K562 (cell line): ENCODE data around the gene ZFYVE28. TPM values are rescaled to one million over a fixed set of nuclear protein-coding genes. Genes with fewer than 3 reads are reported as not detected.

Source experiments
- ATAC-seq: fragments of 200-7000 bp; cut with Tn5 transposase; 3 replicates; pipeline ENCODE4 v1.9.1; 2020; ENCODE audit warnings: moderate library complexity
- BruUV-seq: library from RNA; stranded (reverse); fragments of 400-500 nt; replicated peaks from 2 replicates; lab custom pipeline; 2021; lab: Mats Ljungman, UMichigan
- CTCF ChIA-PET: fragments of 300-600 bp; formaldehyde crosslinking; extraction: SDS; loops from one replicate; lab custom pipeline; 2021; ENCODE audit warnings: low intra/inter-chr PET ratio; lab: Yijun Ruan, JAX
- POLR2A ChIA-PET: fragments of 300-600, 350-650 bp; sonication (Branson Sonifier 250); formaldehyde crosslinking; extraction: SDS; loops from one replicate; lab custom pipeline; 2021; ENCODE audit warnings: antibody characterized with exemption, inconsistent platforms; lab: Yijun Ruan, JAX
- DNase-seq, 4 experiments: peaks; one replicate each; pipeline versions ENCODE4 v3.0.0 to v3.0.0-alpha.2; 2011 to 2018; ENCODE audit warnings: low spot score in 3 of 4, mixed read lengths in 3 of 4; ENCODE audit errors: extremely low read depth in 1 of 4
- FAIRE-seq: peaks from 2 replicates; lab custom pipeline; 2011; peaks lifted over from hg19 to GRCh38; lab: Jason Lieb, UNC
- H2AFZ ChIP-seq: 2 replicates; pipeline ENCODE4 v1.6.0; 2011; ENCODE audit warnings: low read depth, low read length, control low read depth, inconsistent platforms
- H3K27ac ChIP-seq: fragments of 200-600 bp; 3 replicates; pipeline ENCODE4 v1.8.0; 2011; ENCODE audit warnings: low read depth, mild to moderate bottlenecking, control low read depth, inconsistent platforms, low read length, moderate library complexity, mixed read lengths; ENCODE audit errors: extremely low read depth
- H3K27me3 ChIP-seq, 2 experiments: fragments of 300-600 bp in 1 of 2; 2 replicates in 1 of 2; 3 replicates in 1 of 2; pipeline versions ENCODE4 v1.6.0 to v1.8.0; 2011; ENCODE audit warnings: inconsistent platforms in 2 of 2, low read length in 2 of 2, mild to moderate bottlenecking in 1 of 2, mixed read lengths in 1 of 2, moderate library complexity in 1 of 2; ENCODE audit not compliant: control insufficient read depth in 2 of 2, insufficient read depth in 2 of 2
- H3K36me3 ChIP-seq: fragments of 300-600 bp; 3 replicates; pipeline ENCODE4 v1.8.0; 2011; ENCODE audit warnings: mild to moderate bottlenecking, low read length, inconsistent platforms; ENCODE audit not compliant: control insufficient read depth, insufficient read depth
- H3K4me1 ChIP-seq, 2 experiments: fragments of 200-600 bp in 1 of 2; replicated peaks in 1 of 2; 2 replicates in 1 of 2; 3 replicates in 1 of 2; pipeline versions ENCODE4 v1.5.1 to v1.8.0; 2011; ENCODE audit warnings: inconsistent platforms in 2 of 2, low read length in 2 of 2, mild to moderate bottlenecking in 1 of 2, mixed read lengths in 1 of 2, moderate library complexity in 1 of 2; ENCODE audit not compliant: control insufficient read depth in 2 of 2, insufficient read depth in 2 of 2
- H3K4me2 ChIP-seq: 2 replicates; pipeline ENCODE4 v1.6.1; 2011; ENCODE audit warnings: low read length, control low read depth, inconsistent platforms, mixed read lengths; ENCODE audit not compliant: insufficient read depth
- H3K4me3 ChIP-seq: fragments of 200-600 bp; sonication (generic), shearing (Covaris generic); 2 replicates; pipeline ENCODE4 v1.5.1; 2016; ENCODE audit warnings: control low read depth, inconsistent platforms
- H3K79me2 ChIP-seq: fragments of 200-600 bp; 3 replicates; pipeline ENCODE4 v1.8.0; 2011; ENCODE audit warnings: low read length, inconsistent platforms; ENCODE audit not compliant: control insufficient read depth, insufficient read depth
- H3K9ac ChIP-seq, 2 experiments: 2 replicates each; pipeline versions ENCODE4 v1.6.0 to v1.6.1; 2011; ENCODE audit warnings: low read depth in 2 of 2, low read length in 2 of 2, control low read depth in 1 of 2, inconsistent platforms in 1 of 2, mild to moderate bottlenecking in 1 of 2, mixed read lengths in 1 of 2; ENCODE audit not compliant: insufficient read depth in 1 of 2
- H3K9me1 ChIP-seq: one replicate; pipeline ENCODE4 v1.6.0; 2011; ENCODE audit warnings: inconsistent platforms, mild to moderate bottlenecking, low read length, moderate library complexity; ENCODE audit not compliant: control insufficient read depth, insufficient read depth
- H3K9me3 ChIP-seq: replicated peaks from 2 replicates; pipeline ENCODE4 v1.5.1; 2011; ENCODE audit warnings: low read depth, low read length, inconsistent platforms; ENCODE audit not compliant: control insufficient read depth, insufficient read depth
- H4K20me1 ChIP-seq: replicated peaks from 2 replicates; pipeline ENCODE4 v1.6.1; 2011; ENCODE audit warnings: low read length, inconsistent platforms, mixed read lengths; ENCODE audit not compliant: control insufficient read depth, insufficient read depth
- ATF2 ChIP-seq: sonication (generic); formaldehyde crosslinking; IDR thresholded peaks from 2 replicates; pipeline ENCODE4 v1.8.1; 2022; ENCODE audit warnings: missing genetic modification reagents
- COPS2 ChIP-seq: fragments of 450-650 bp; conservative IDR thresholded peaks from 2 replicates; pipeline ENCODE4 v1.6.1; 2016; ENCODE audit warnings: mild to moderate bottlenecking, moderate library complexity
- ELF1 ChIP-seq: fragments of 200-800 bp; sonication (Bioruptor generic); IDR thresholded peaks from 2 replicates; pipeline ENCODE4 v1.6.1; 2016; ENCODE audit warnings: missing genetic modification characterization, missing compliant biosample characterization
- ETV6 ChIP-seq, 3 experiments: fragments of 150-350 bp in 1 of 3; sonication (generic) in 1 of 3; formaldehyde crosslinking in 1 of 3; IDR thresholded peaks; 2 replicates each; pipeline versions ENCODE4 v1.6.1 to v1.8.0; 2014 to 2022; ENCODE audit warnings: borderline replicate concordance in 2 of 3, low read depth in 2 of 3, antibody characterized with exemption in 1 of 3, low read length in 1 of 3, mild to moderate bottlenecking in 1 of 3, missing genetic modification reagents in 1 of 3
- NEUROD1 ChIP-seq: fragments of 150-350 bp; IDR thresholded peaks from 2 replicates; pipeline ENCODE4 v1.6.1; 2014; ENCODE audit warnings: borderline replicate concordance, low read length, low read depth; ENCODE audit not compliant: partially characterized antibody
- PKNOX1 ChIP-seq: fragments of 450-650 bp; IDR thresholded peaks from 2 replicates; pipeline ENCODE4 v1.6.1; 2016
- PURB ChIP-seq: sonication (generic); formaldehyde crosslinking; IDR thresholded peaks from 2 replicates; pipeline ENCODE4 v1.9.0; 2021; ENCODE audit warnings: low read depth, mild to moderate bottlenecking, missing genetic modification reagents
- SNRNP70 ChIP-seq: fragments of 200-400 bp; formaldehyde crosslinking; optimal IDR thresholded peaks from 2 replicates; pipeline ENCODE3; 2017; ENCODE audit warnings: low read depth, low read length
- TBP ChIP-seq: optimal IDR thresholded peaks from 2 replicates; pipeline ENCODE3; 2011; ENCODE audit warnings: low read depth, low read length, improper control_type of control experiment
- ZC3H11A ChIP-seq: IDR thresholded peaks from 2 replicates; pipeline ENCODE4 v1.6.1; 2012; ENCODE audit warnings: low read depth, low read length, improper control_type of control experiment
- ZNF217 ChIP-seq: sonication (generic); formaldehyde crosslinking; IDR thresholded peaks from 2 replicates; pipeline ENCODE4 v1.8.0; 2022; ENCODE audit warnings: mild to moderate bottlenecking, missing genetic modification reagents
- ZNF551 ChIP-seq: fragments of 250-450 bp; sonication (Bioruptor Pico); IDR thresholded peaks from 2 replicates; pipeline ENCODE4 v1.5.0; 2021; ENCODE audit warnings: mild to moderate bottlenecking, moderate library complexity
- WGBS: fragments of 100-300 bp; shearing (Covaris generic); methylation state at CpG from one replicate; pipeline ENCODE4 v1.1.6; 2016; ENCODE audit warnings: low coverage, mixed read lengths; ENCODE audit not compliant: insufficient coverage; ENCODE audit errors: missing lambda C conversion rate; 5-methylcytosine and 5-hydroxymethylcytosine counted together
- in situ Hi-C: fragments of 300-500 bp; cut with MboI; formaldehyde crosslinking; loops from 4 replicates; pipeline ENCODE4 v1.15.0; 2018; ENCODE audit warnings: inconsistent platforms, mixed read lengths
- intact Hi-C: fragments of 100-400 bp; cut with micrococcal nuclease; formaldehyde crosslinking; loops from 2 replicates; pipeline ENCODE4 v1.14.2; 2022
- polyA plus RNA-seq, 8 experiments: library from polyadenylated mRNA; depleted of rRNA in 4 of 8; stranded (reverse) in 5 of 8; unstranded in 3 of 8; fragments of >200 nt; fragmentation: Nextera tagmentation in 2 of 8; fragmentation: Illumina TruSeq in 1 of 8; extraction: Ambion mirVana in 2 of 8; extraction: Trizol in 1 of 8; gene quantifications; 2 replicates each; pipeline versions ENCODE4 v1.2.1 to v1.2.3, GENCODE V29; 2011 to 2014; ENCODE audit warnings: inconsistent platforms in 1 of 8, missing spikeins in 1 of 8
- total RNA-seq, 7 experiments: library from RNA; depleted of rRNA in 6 of 7; stranded (reverse); fragments of >200 nt in 6 of 7; fragmentation: Illumina TruSeq in 2 of 7; extraction: Trizol in 2 of 7; gene quantifications; 2 replicates each; pipeline versions ENCODE4 v1.2.1 to v1.2.3, GENCODE V29; 2011 to 2021; ENCODE audit warnings: low replicate concordance in 1 of 7

Gene ZFYVE28
- total and polyA plus RNA-seq, 9 of the 15 experiments (the other 6 are each of a cell fraction or from before 2014, with no cell fraction given), result 1.3 to 24.8 (median 8.9) TPM

GRCh38 chr4:2258091-2259035 lies 160.1 kb downstream of the ZFYVE28 start:
- in situ Hi-C loops (no loop called here), intact Hi-C loops (no loop called here)
- TF ChIP-seq ETV6 (IDR thresholded peaks at IDR 0.05; ENCODE audit: borderline replicate concordance in 1 of 2, low read depth in 2 of 2, low read length in 1 of 2) (no peak), ETV6 (CRISPR knock-in tag; IDR thresholded peaks at IDR 0.05; ENCODE audit: borderline replicate concordance) (no peak), ZNF551 (CRISPR knock-in tag) (no peak), PKNOX1 (no peak), ATF2 (no peak), ZNF217 (CRISPR knock-in tag) (no peak), ZC3H11A (no peak), NEUROD1 (no peak), ELF1 (tag) (no peak), PURB (CRISPR knock-in tag) (no peak), TBP (no peak), SNRNP70 (no peak), COPS2 (no peak)
- no peak overlapping the region for H2AFZ ChIP-seq
- H3K4me3 ChIP-seq, result no peak overlapping the region
- no peaks in the 10 kb centered on the region for H4K20me1 ChIP-seq
- H3K27ac ChIP-seq, result no peak overlapping the region
- H3K4me2 ChIP-seq, result no peak overlapping the region
- 74% methylated on average over 17 of the region's 18 CpGs for whole genome bisulfite sequencing
- no peaks in the 10 kb centered on the region for H3K27me3 ChIP-seq
- DNase-seq (no peak), ATAC-seq (no peak), FAIRE-seq (no peak)
- H3K9ac ChIP-seq, result peak overlapping the region in 1 of 2 experiments; percentile 85; a peak in 2 of 4 replicates
- BruUV-seq, result no TSS peak
- no peaks in the 10 kb centered on the region for H3K36me3 ChIP-seq
- H3K79me2 ChIP-seq, result peaks cover 5% of the 10 kb centered on the region; the same call in 1 of the 3 replicates
- CTCF ChIA-PET, result no interaction called here
- peaks cover 9 to 76% of the 10 kb centered on the region in 2 experiments; a peak in 4 of 5 replicates for H3K4me1 ChIP-seq
- POLR2A ChIA-PET, result interaction anchor here (0.6 to 2.3 kb wide), 7 partner anchors 10 to 211 kb away, joined by 3 to 10 read pairs (median 4); partner anchors contain the start of gene RNF4
- no peaks in the 10 kb centered on the region for H3K9me1 ChIP-seq
- H3K9me3 ChIP-seq, result no peaks in the 10 kb centered on the region
